HepG2 (cell line): ENCODE results near the gene PSRC1. TPM values are rescaled to one million over a fixed set of nuclear protein-coding genes. Genes with fewer than 3 reads are reported as not detected.
A peak's percentile ranks its signal among the peaks of the same experiment; 100 is the strongest.

Experiments
- AGO2 ChIP-seq: fragments of 200-400 bp; formaldehyde crosslinking; optimal IDR thresholded peaks from 2 replicates; pipeline ENCODE3; 2017; ENCODE audit warnings: mild to moderate bottlenecking, low read depth, low read length, moderate library complexity
- ARNT ChIP-seq: fragments of 450-650 bp; IDR thresholded peaks from 2 replicates; pipeline ENCODE4 v1.6.1; 2017
- ARNT2 ChIP-seq: sonication (generic); formaldehyde crosslinking; IDR thresholded peaks from 2 replicates; pipeline ENCODE4 v1.8.0; 2022; ENCODE audit warnings: mild to moderate bottlenecking, low read depth, missing genetic modification reagents, moderate library complexity
- ATF1 ChIP-seq: IDR thresholded peaks from 2 replicates; pipeline ENCODE4 v1.6.1; 2016; ENCODE audit warnings: mild to moderate bottlenecking, control low read depth
- CREM ChIP-seq, 2 experiments: sonication (generic) in 1 of 2; formaldehyde crosslinking in 1 of 2; IDR thresholded peaks; 2 replicates each; pipeline versions ENCODE4 v1.4.0 to v1.6.1; 2016 to 2020; ENCODE audit warnings: antibody characterized with exemption in 1 of 2, mild to moderate bottlenecking in 1 of 2, missing genetic modification reagents in 1 of 2
- GPN1 ChIP-seq: sonication (generic); formaldehyde crosslinking; IDR thresholded peaks from 2 replicates; pipeline ENCODE4 v1.5.1; 2020; ENCODE audit warnings: missing genetic modification reagents, borderline replicate concordance
- HHEX ChIP-seq: IDR thresholded peaks from 2 replicates; pipeline ENCODE4 v1.6.1; 2016; ENCODE audit warnings: control low read depth
- HOXA9 ChIP-seq: sonication (generic); formaldehyde crosslinking; IDR thresholded peaks from 2 replicates; pipeline ENCODE4 v1.8.1; 2022; ENCODE audit warnings: missing genetic modification reagents, mild to moderate bottlenecking, moderate library complexity, borderline replicate concordance
- NCOA5 ChIP-seq: sonication (generic); formaldehyde crosslinking; IDR thresholded peaks from 2 replicates; pipeline ENCODE4 v1.4.0; 2020; ENCODE audit warnings: missing genetic modification reagents
- SRSF4 ChIP-seq: fragments of 200-400 bp; formaldehyde crosslinking; IDR thresholded peaks from one replicate; pipeline ENCODE4 v1.6.1; 2018; ENCODE audit warnings: mild to moderate bottlenecking, low read depth, low read length, moderate library complexity; ENCODE audit not compliant: poor library complexity, severe bottlenecking
- SRY ChIP-seq: sonication (generic); formaldehyde crosslinking; IDR thresholded peaks from 2 replicates; pipeline ENCODE4 v1.8.0; 2022; ENCODE audit warnings: mild to moderate bottlenecking, missing genetic modification reagents
- ZNF251 ChIP-seq: sonication (generic); formaldehyde crosslinking; IDR thresholded peaks from 2 replicates; pipeline ENCODE4 v1.9.0; 2021; ENCODE audit warnings: mild to moderate bottlenecking, missing genetic modification reagents
- ZNF33A ChIP-seq: sonication (generic); formaldehyde crosslinking; IDR thresholded peaks from 2 replicates; pipeline ENCODE4 v1.5.1; 2020; ENCODE audit warnings: missing genetic modification reagents, mild to moderate bottlenecking, moderate library complexity, borderline replicate concordance
- ZNF496 ChIP-seq: sonication (generic); formaldehyde crosslinking; IDR thresholded peaks from 2 replicates; pipeline ENCODE4 v1.8.1; 2023; ENCODE audit warnings: mild to moderate bottlenecking, moderate library complexity, missing genetic modification reagents; ENCODE audit not compliant: insufficient replicate concordance
- ZNF547 ChIP-seq: sonication (generic); formaldehyde crosslinking; IDR thresholded peaks from 2 replicates; pipeline ENCODE4 v1.5.1; 2020; ENCODE audit warnings: mild to moderate bottlenecking, missing genetic modification reagents
- ZNF660 ChIP-seq: sonication (generic); formaldehyde crosslinking; IDR thresholded peaks from 2 replicates; pipeline ENCODE4 v1.5.1; 2020; ENCODE audit warnings: mild to moderate bottlenecking, low read depth, missing genetic modification reagents, borderline replicate concordance
- ZNF761 ChIP-seq: sonication (generic); formaldehyde crosslinking; conservative IDR thresholded peaks from 2 replicates; pipeline ENCODE4 v1.4.0; 2020; ENCODE audit warnings: mild to moderate bottlenecking, missing genetic modification reagents
- ZNF816 ChIP-seq: sonication (generic); formaldehyde crosslinking; IDR thresholded peaks from 2 replicates; pipeline ENCODE4 v1.8.0; 2022; ENCODE audit warnings: missing genetic modification reagents, mild to moderate bottlenecking, borderline replicate concordance
- polyA plus RNA-seq, 8 experiments: library from polyadenylated mRNA; depleted of rRNA in 3 of 8; stranded (reverse) in 7 of 8; unstranded in 1 of 8; fragments of >200 nt; fragmentation: Illumina TruSeq in 4 of 8; extraction: Trizol in 4 of 8; gene quantifications; 2 replicates each; pipeline versions ENCODE4 v1.2.1 to v1.2.3, GENCODE V29; 2011 to 2016; ENCODE audit warnings: low read depth in 4 of 8, missing spikeins in 1 of 8, mixed read lengths in 1 of 8; ENCODE audit not compliant: insufficient read depth in 1 of 8
- total RNA-seq, 5 experiments: library from RNA; depleted of rRNA; stranded (reverse); fragments of >200 nt; fragmentation: Illumina TruSeq; extraction: Trizol; gene quantifications; 2 replicates each; pipeline ENCODE4 v1.2.3, GENCODE V29; 2016; ENCODE audit warnings: low read depth in 1 of 5
- TF ChIP-seq, protein P1 (sequence below): sonication (generic); formaldehyde crosslinking; IDR thresholded peaks from 2 replicates; pipeline ENCODE4 v1.4.0; 2020; ENCODE audit warnings: mild to moderate bottlenecking, missing genetic modification reagents
- TF ChIP-seq, protein P2 (sequence below): sonication (generic); formaldehyde crosslinking; IDR thresholded peaks from 2 replicates; pipeline ENCODE4 v1.4.0; 2020; ENCODE audit warnings: mild to moderate bottlenecking, missing genetic modification reagents, borderline replicate concordance
- TF ChIP-seq, protein P3 (sequence below): sonication (generic); formaldehyde crosslinking; IDR thresholded peaks from 2 replicates; pipeline ENCODE4 v1.5.0; 2020; ENCODE audit warnings: missing genetic modification reagents, mild to moderate bottlenecking, borderline replicate concordance
- TF ChIP-seq, protein P4 (sequence below): IDR thresholded peaks from 2 replicates; pipeline ENCODE4 v1.6.1; 2016; ENCODE audit warnings: mild to moderate bottlenecking

The PSRC1 gene
- total and polyA plus RNA-seq, 2 of the 13 experiments (the other 11 are each of a cell fraction or from before 2014, with no cell fraction given): 28.6 to 30.3 TPM

DNA sequence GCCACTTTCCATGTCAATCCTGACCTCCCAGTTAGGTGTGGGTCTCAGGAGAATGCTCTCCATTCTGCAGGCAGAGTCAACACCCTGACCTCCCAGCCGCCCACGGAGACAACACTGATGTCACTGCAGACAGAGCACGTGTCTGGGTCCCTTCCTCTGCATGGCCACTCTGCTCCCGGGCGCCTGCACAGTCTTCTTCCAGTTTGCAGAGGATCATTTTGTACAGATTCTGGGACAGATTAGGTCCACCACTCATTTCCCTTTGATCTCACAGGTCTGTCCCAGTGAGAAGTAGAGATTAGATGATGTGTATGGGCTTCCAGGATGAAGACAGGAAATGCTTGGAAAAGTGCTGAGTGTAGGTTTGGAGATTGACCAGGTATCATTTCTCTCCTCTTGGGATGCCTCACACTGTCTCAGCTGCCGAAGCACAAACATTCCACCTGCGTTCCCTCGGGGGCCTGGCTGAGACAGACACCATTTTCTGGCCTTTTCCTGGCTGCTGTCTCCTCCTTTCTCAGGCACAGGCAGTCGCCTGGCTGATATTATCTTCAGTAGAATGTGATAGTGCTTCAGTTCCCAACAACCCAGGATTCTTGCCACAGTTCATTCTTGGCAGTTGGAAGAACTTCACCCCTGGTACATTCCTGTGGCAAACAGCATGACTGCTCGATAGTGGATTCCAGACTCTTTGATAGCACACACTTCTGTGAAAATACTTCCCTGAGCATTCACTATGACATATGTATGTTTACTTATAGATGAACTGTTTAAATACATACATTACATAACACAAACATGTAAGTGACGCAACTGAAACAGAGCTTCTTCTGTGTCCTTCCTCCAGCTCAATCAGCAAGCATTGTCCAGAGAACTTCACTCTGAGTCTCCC lies 16.0 kb upstream of the PSRC1 start (continued):
- peak; percentile 82 for TF ChIP-seq CREM (IDR thresholded peaks at IDR 0.05)
- TF ChIP-seq CREM (CRISPR knock-in tag; IDR thresholded peaks at IDR 0.05): no peak
- TF ChIP-seq ZNF251 (CRISPR knock-in tag): no peak
- TF ChIP-seq ARNT: no peak
- no peak for TF ChIP-seq ZNF660 (CRISPR knock-in tag)
- no peak for TF ChIP-seq SRSF4
- TF ChIP-seq NCOA5 (CRISPR knock-in tag): no peak
- TF ChIP-seq ATF1: peak; percentile 31; the same call in 1 of the 2 replicates
- no peak; the same call in 1 of the 2 replicates for TF ChIP-seq ZNF816 (CRISPR knock-in tag)
- TF ChIP-seq, protein P1, sequence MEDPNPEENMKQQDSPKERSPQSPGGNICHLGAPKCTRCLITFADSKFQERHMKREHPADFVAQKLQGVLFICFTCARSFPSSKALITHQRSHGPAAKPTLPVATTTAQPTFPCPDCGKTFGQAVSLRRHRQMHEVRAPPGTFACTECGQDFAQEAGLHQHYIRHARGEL: no peak; the same call in 1 of the 2 replicates
- TF ChIP-seq SRY (CRISPR knock-in tag): peak; percentile 83; the same call in 1 of the 2 replicates
- TF ChIP-seq HHEX: peak; percentile 31; the same call in 1 of the 2 replicates
- TF ChIP-seq ZNF547 (CRISPR knock-in tag): peak; percentile 56; the same call in 1 of the 2 replicates
- TF ChIP-seq, protein P2, sequence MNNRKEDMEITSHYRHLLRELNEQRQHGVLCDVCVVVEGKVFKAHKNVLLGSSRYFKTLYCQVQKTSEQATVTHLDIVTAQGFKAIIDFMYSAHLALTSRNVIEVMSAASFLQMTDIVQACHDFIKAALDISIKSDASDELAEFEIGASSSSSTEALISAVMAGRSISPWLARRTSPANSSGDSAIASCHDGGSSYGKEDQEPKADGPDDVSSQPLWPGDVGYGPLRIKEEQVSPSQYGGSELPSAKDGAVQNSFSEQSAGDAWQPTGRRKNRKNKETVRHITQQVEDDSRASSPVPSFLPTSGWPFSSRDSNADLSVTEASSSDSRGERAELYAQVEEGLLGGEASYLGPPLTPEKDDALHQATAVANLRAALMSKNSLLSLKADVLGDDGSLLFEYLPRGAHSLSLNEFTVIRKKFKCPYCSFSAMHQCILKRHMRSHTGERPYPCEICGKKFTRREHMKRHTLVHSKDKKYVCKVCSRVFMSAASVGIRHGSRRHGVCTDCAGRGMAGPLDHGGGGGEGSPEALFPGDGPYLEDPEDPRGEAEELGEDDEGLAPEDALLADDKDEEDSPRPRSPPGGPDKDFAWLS (CRISPR knock-in tag): no peak
- no peak for TF ChIP-seq HOXA9
- TF ChIP-seq ZNF33A (CRISPR knock-in tag): no peak
- TF ChIP-seq ZNF761 (CRISPR knock-in tag): no peak
- TF ChIP-seq, protein P3, sequence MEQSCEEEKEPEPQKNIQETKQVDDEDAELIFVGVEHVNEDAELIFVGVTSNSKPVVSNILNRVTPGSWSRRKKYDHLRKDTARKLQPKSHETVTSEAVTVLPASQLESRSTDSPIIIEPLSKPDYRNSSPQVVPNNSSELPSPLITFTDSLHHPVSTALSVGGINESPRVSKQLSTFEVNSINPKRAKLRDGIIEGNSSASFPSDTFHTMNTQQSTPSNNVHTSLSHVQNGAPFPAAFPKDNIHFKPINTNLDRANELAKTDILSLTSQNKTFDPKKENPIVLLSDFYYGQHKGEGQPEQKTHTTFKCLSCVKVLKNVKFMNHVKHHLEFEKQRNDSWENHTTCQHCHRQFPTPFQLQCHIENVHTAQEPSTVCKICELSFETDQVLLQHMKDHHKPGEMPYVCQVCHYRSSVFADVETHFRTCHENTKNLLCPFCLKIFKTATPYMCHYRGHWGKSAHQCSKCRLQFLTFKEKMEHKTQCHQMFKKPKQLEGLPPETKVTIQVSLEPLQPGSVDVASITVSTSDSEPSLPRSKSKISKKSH (CRISPR knock-in tag): peak; percentile 70; the same call in 1 of the 2 replicates
- no peak; the same call in 1 of the 2 replicates for TF ChIP-seq ARNT2 (CRISPR knock-in tag)
- TF ChIP-seq, protein P4, sequence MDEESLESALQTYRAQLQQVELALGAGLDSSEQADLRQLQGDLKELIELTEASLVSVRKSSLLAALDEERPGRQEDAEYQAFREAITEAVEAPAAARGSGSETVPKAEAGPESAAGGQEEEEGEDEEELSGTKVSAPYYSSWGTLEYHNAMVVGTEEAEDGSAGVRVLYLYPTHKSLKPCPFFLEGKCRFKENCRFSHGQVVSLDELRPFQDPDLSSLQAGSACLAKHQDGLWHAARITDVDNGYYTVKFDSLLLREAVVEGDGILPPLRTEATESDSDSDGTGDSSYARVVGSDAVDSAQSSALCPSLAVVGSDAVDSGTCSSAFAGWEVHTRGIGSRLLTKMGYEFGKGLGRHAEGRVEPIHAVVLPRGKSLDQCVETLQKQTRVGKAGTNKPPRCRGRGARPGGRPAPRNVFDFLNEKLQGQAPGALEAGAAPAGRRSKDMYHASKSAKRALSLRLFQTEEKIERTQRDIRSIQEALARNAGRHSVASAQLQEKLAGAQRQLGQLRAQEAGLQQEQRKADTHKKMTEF: peak; percentile 72
- no peak for TF ChIP-seq GPN1
- no peak for TF ChIP-seq AGO2
- TF ChIP-seq ZNF496 (CRISPR knock-in tag): no peak
